Stimulated activated CD8-positive, alpha-beta memory T cell treated with anti-CD3 and anti-CD28 coated beads, Interleukin-15, amount 100 ng/mL, for 1 hour (primary cell): ENCODE measurements around the gene MRNIP.
"Not testable (repeated sequence)": the region's sequence is repeated elsewhere in the genome, so short reads cannot be mapped to it uniquely, and the experiment has no call there.

Experiments
- DNase-seq: peaks from one replicate; pipeline ENCODE4 v3.0.0-alpha.2; 2020; ENCODE audit warnings: low read depth

Gene MRNIP

DNA sequence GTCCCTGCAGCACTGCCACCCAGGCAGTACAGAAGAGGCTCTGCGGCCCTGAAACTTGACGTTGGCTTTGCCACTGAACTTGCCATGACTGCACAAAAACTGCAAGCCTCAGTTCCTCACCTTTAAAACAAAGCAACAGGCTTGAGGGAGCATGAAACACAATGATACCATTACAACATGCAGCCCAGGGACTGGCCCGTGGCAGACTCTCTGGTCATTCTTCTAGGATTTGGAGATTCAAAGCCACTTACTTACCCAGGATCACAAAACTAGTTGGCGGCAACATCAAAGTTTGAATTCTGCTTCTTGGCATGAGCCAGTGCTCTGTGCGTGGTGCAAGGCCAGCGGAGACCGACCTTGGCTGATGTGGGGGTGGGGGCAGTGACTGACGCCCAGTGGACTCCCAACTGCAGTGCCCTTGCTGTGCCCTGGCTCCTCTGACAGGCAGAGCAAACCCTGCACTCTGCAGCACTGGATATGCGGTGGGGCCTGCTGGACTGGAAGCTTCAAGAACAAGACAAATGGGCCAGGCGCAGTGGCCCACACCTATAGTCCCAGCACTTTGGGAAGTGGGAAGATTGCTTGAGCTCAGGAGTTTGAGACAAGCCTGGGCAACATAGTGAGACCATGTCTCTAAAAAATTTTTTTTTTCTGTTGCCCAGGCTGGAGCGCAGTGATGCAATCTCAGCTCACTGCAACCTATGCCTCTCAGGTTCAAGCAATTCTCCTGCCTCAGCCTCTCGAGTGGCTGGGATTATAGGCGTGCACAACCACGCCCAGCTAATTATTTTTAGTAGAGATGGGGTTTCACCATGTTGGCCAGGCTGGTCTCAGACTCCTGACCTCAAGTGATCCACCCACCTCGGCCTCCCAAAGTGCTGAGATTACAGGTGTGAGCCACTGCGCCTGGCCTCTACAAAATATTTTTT, 19.0 kb downstream of the MRNIP start:
- no peak for DNase-seq

DNA sequence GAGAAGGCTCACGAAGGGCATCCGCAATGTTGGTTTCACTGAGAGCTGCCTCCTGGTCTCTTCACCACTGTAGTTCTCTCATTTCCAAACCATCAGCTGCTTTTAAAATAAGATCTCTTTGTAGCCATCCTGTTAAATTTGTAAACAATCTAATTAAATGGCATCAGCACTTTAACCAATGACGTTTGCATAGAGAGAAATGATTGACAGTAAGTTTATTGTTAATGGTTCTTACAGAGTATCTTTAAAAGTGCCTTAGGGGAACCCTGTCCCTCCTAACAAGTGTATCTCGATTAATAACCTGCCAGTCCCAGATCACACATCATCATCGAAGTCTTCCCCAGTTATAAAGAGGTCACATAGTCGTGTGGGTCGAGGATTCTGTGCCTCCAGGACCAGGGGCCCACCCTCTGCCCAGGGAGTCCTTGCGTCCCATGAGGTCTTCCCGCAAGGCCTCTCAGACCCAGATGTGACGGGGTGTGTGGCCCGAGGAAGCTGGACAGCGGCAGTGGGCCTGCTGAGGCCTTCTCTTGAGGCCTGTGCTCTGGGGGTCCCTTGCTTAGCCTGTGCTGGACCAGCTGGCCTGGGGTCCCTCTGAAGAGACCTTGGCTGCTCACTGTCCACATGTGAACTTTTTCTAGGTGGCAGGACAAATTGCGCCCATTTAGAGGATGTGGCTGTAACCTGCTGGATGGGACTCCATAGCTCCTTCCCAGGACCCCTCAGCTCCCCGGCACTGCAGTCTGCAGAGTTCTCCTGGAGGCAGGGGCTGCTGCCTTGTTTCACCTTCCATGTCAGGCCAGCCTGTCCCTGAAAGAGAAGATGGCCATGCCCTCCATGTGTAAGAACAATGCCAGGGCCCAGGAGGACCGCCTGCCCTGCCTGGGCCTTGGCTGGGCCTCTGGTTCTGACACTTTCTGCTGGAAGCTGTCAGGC, 21.3 kb downstream of the MRNIP start:
- no peak for DNase-seq

GRCh38 chr5:179836225-179837019, 22.2 kb downstream of the MRNIP start:
- no peak for DNase-seq

DNA sequence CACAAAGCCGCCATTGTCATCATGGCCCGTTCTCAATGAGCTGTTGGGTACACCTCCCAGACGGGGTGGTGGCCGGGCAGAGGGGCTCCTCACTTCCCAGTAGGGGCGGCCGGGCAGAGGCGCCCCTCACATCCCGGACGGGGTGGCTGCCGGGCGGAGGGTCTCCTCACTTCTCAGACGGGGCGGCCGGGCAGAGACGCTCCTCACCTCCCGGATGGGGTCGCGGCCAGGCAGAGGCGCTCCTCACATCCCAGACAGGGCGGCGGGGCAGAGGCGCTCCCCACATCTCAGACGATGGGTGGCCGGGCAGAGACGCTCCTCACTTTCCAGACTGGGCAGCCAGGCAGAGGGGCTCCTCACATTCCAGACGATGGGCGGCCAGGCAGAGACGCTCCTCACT, 23.7 kb downstream of the MRNIP start:
- not testable (repeated sequence) for DNase-seq

GRCh38 chr5:179834120-179834519, 24.5 kb downstream of the MRNIP start:
- no peak for DNase-seq

GRCh38 chr5:179833709-179834070, 24.9 kb downstream of the MRNIP start:
- no peak for DNase-seq

GRCh38 chr5:179833056-179833708, 25.4 kb downstream of the MRNIP start:
- no peak for DNase-seq

GRCh38 chr5:179832039-179832745, 26.4 kb downstream of the MRNIP start:
- DNase-seq = no peak

DNA sequence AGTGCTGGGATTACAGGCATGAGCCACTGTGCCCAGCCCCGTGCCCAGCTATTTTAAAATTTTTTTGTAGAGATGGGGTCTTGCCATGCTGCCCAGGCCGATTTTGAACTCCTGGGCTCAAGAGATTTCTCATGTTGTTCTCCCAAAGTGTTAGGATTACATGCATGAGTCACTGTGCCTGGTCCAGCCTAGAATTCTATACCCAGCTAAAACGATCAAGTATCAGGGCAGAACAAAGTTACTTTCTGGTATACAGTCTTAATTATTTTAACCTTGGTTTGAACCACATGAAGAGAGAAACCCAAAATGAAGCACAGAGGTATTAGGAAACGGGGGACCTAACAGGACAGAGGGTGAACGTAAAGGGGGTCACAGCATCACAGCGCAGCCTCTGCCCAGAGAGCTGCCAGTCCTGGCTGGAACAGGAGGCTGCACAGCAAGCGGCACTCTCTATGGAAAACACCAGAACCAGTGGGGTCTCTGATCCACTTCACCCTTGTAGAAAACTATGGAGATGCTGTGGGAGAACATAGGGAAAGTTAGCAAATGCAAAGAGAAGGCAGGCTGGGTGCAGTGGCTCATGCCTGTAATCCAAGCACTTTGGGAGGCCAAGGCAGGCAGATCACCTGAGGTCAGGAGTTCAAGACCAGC, 27.7 kb downstream of the MRNIP start:
- DNase-seq = no peak

DNA sequence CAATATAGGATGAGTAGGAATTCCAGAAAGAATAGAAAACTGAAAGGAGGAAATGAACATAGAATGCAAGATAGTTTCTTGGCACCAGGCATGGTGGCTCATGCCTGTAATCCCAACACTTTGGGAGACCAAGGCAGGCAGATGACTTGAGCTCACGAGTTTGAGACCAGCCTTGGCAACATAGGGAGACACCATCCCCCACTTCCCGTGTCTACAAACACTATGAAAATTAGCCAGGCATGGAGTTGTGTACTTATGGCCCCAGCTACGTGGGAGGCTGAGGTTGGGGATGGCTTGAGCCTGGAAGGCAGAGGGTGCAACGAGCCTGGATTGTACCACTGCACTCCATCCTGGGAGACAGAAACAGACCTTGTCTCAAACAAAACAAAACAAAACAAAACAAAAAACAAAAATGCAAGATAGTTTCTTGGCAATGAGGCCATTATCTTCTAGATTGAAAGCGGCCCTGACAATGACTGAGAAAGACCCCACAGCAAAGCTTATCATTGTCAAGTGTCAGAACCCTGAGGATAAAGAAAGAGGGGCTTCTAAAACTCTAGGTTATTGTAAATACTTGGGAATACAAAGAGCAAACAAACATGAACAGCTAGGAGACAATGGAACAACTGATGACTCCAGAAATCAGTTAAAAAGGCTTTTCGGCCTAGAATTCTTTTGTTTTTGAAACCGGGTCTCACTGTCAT, 28.7 kb downstream of the MRNIP start:
- no peak for DNase-seq

GRCh38 chr5:179828756-179829421, 29.7 kb downstream of the MRNIP start:
- no peak for DNase-seq

GRCh38 chr5:179827680-179828079, 30.9 kb downstream of the MRNIP start:
- DNase-seq = no peak

DNA sequence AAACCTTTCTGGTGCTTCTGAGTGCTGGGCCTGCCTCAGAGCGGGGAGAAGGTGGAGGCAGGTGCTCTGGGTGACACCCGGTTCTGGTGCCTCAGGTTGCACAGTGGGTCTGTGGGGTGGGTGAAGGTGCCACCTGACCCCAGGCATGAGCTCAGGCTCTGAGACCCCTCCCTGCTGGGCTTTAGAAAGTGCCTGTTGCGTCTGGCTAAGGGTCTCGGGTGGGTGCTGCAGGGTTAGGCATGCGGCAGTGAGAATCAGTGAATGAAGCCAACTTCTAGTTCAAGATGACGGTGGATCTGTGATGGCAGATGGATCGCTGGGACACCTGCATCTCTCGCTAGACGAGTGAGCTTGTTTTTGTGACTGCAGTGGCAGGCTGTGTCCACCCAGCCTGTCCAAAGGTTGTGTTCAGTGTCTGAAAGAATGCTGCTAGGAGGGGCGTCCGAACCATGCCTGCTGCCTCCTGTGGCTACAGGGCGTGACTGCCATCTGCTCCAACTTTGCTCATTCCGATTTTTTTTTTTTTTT, 32.9 kb downstream of the MRNIP start:
- no peak for DNase-seq

- no peak for DNase-seq
Measured at GRCh38 chr5:179824745-179825112, 33.9 kb downstream of the MRNIP start.

GRCh38 chr5:179823937-179824744, 34.5 kb downstream of the MRNIP start:
- DNase-seq = no peak

DNA sequence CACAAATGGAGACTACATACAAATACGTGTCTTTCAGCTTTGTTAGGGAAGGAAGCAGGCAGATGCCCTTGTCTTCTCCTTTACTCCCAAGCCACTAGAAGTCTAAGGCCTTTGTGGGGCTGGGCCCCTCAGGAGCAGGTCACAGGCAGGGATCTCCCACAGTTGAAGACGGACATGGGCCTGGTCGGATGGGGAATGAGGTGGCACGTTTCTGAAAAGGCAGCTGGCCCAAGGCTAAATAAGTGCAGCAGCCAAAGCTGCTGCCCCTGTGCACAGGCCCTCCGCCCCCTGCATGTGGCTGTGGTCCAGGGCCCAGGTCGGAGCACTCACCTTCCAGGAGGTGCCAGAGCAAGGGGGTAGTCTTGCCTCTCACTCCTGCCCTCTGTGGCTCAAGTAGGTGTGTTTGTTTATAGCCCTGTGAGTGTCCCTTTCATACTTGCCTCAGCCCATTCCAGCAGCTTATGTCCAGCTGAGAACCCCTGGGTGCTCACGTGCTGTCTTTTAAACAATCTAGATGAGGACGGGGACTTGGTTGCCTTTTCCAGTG, 36.1 kb downstream of the MRNIP start:
- DNase-seq = no peak

DNA sequence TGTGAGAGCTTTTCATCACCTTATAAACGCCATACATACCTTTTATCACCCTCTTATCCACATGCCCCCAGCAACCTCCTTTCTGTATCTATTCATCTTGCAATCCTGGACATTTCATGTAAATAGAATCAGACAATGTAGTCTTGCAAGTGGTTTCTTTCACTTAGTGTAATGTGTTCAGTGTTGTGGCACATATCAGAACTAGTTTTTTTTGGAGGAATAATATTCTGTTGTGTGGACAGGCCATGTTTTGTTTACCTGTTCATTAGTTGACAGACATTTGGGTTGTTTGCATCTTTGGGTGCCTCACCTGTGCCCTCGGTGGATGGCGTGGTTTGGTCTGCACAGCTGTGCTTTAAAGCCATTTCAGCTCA, 36.6 kb downstream of the MRNIP start:
- no peak for DNase-seq
